Fibroblast of lung (primary cell): Measurements from ENCODE around the gene SBNO1.

Experiments used
- CTCF ChIP-seq, 2 donors: IDR thresholded peaks in 1 of 2; conservative IDR thresholded peaks in 1 of 2; 1 replicate in 1 of 2; 2 replicates in 1 of 2; pipeline ENCODE4 v1.5.1; 2011 to 2012; ENCODE audit warnings: low read length in 2 of 2, control low read depth in 1 of 2, inconsistent platforms in 1 of 2, low read depth in 1 of 2, mild to moderate bottlenecking in 1 of 2
- EZH2 ChIP-seq: IDR thresholded peaks from 2 replicates; pipeline ENCODE4 v1.5.1; 2012; ENCODE audit warnings: low read length, control low read depth, mild to moderate bottlenecking; ENCODE audit errors: missing control alignments

- TF ChIP-seq CTCF (conservative IDR thresholded peaks at IDR 0.05 in 1 of 2, IDR thresholded peaks at IDR 0.05 in 1 of 2; ENCODE audit: low read depth in 1 of 2, low read length in 2 of 2) (no peak), EZH2 (no peak)
Observed at GRCh38 chr12:123351349-123351748, 13.3 kb downstream of the SBNO1 start.
